Muscle of leg (tissue), 11 donors: ENCODE measurements around the gene AKNAD1. TPM values are rescaled to one million over a fixed set of nuclear protein-coding genes. Genes with fewer than 3 reads are reported as not detected.

Source experiments
- DNase-seq: peaks from one replicate; pipeline ENCODE4 v3.0.0; 2013
- H3K27ac ChIP-seq: one replicate; pipeline ENCODE4 v1.5.1; 2013; ENCODE audit warnings: mild to moderate bottlenecking, low read length, control low read depth
- H3K27me3 ChIP-seq: one replicate; pipeline ENCODE4 v1.6.1; 2013; ENCODE audit warnings: low read length; ENCODE audit not compliant: control insufficient read depth, insufficient read depth
- H3K36me3 ChIP-seq: one replicate; pipeline ENCODE4 v1.6.1; 2013; ENCODE audit warnings: low read length; ENCODE audit not compliant: control insufficient read depth, insufficient read depth
- H3K4me1 ChIP-seq: one replicate; pipeline ENCODE4 v1.6.1; 2013; ENCODE audit warnings: low read length; ENCODE audit not compliant: control insufficient read depth, insufficient read depth
- H3K4me3 ChIP-seq: one replicate; pipeline ENCODE4 v1.5.1; 2013; ENCODE audit warnings: low read length, control low read depth
- H3K9me3 ChIP-seq: replicated peaks from 2 replicates; pipeline ENCODE4 v1.6.1; 2013; ENCODE audit warnings: low read depth, low read length; ENCODE audit not compliant: control insufficient read depth
- WGBS: methylation state at CpG from one replicate; pipeline ENCODE4 v1.1.5; 2013; ENCODE audit warnings: missing lambda C conversion rate; ENCODE audit not compliant: insufficient coverage; 5-methylcytosine and 5-hydroxymethylcytosine counted together
- polyA plus RNA-seq, 8 donors: library from polyadenylated mRNA; unstranded; fragments of 120-200 nt; gene quantifications; one replicate each; pipeline versions ENCODE4 v1.2.1 to v1.2.3, GENCODE V29; 2013; ENCODE audit warnings: inconsistent platforms in 1 of 8, low replicate concordance in 1 of 8; ENCODE audit not compliant: insufficient read length in 8 of 8, insufficient read depth in 1 of 8
- total RNA-seq: library from RNA; stranded (reverse); fragments of 120-200 nt; gene quantifications from one replicate; pipeline ENCODE4 v1.2.4, GENCODE V29; 2013

AKNAD1 gene
- total and polyA plus RNA-seq, 9 donors, result 1.0 to 2.5 (median 2.0) TPM

- no peak overlapping the region for H3K27ac ChIP-seq
- WGBS, result 69% methylated on average over 6 of the region's 7 CpGs
- no peaks in the 10 kb centered on the region for H3K27me3 ChIP-seq
- no peak overlapping the region for H3K4me3 ChIP-seq
- DNase-seq, result no peak
- H3K4me1 ChIP-seq, result peaks cover 17% of the 10 kb centered on the region
- no peaks in the 10 kb centered on the region for H3K36me3 ChIP-seq
- no peaks in the 10 kb centered on the region for H3K9me3 ChIP-seq
Observed at GRCh38 chr1:108850929-108851328, 6.0 kb downstream of the AKNAD1 start.

- H3K36me3 ChIP-seq, result no peaks in the 10 kb centered on the region
- peaks cover 13% of the 10 kb centered on the region for H3K4me1 ChIP-seq
- H3K27ac ChIP-seq, result no peak overlapping the region
- H3K4me3 ChIP-seq, result no peak overlapping the region
- no peaks in the 10 kb centered on the region for H3K27me3 ChIP-seq
- H3K9me3 ChIP-seq, result no peaks in the 10 kb centered on the region
- DNase-seq, result no peak
Observed at GRCh38 chr1:108848806-108849205, 8.1 kb downstream of the AKNAD1 start.

- H3K36me3 ChIP-seq, result no peaks in the 10 kb centered on the region
- no peak overlapping the region for H3K4me3 ChIP-seq
- no peak overlapping the region for H3K27ac ChIP-seq
- H3K27me3 ChIP-seq, result peaks cover 2% of the 10 kb centered on the region
- DNase-seq, result no peak
- no peaks in the 10 kb centered on the region for H3K9me3 ChIP-seq
- WGBS, result 77% methylated on average over 1 of the region's 1 CpG
- peaks cover 16% of the 10 kb centered on the region for H3K4me1 ChIP-seq
Observed at GRCh38 chr1:108847494-108847893, 9.4 kb downstream of the AKNAD1 start.

- H3K27me3 ChIP-seq, result peaks cover 2% of the 10 kb centered on the region
- no peak overlapping the region for H3K4me3 ChIP-seq
- DNase-seq, result no peak
- H3K36me3 ChIP-seq, result no peaks in the 10 kb centered on the region
- peaks cover 8% of the 10 kb centered on the region for H3K4me1 ChIP-seq
- no peak overlapping the region for H3K27ac ChIP-seq
- 79% methylated on average over 4 of the region's 6 CpGs for WGBS
- H3K9me3 ChIP-seq, result no peaks in the 10 kb centered on the region
Observed at GRCh38 chr1:108845991-108846390, 10.9 kb downstream of the AKNAD1 start.

GRCh38 chr1:108845446-108845845 is 11.4 kb downstream of the AKNAD1 start:
- peaks cover 2% of the 10 kb centered on the region for H3K27me3 ChIP-seq
- WGBS, result 79% methylated on average over 3 of the region's 4 CpGs
- H3K4me1 ChIP-seq, result peaks cover 7% of the 10 kb centered on the region
- H3K4me3 ChIP-seq, result no peak overlapping the region
- no peak overlapping the region for H3K27ac ChIP-seq
- no peak for DNase-seq
- H3K36me3 ChIP-seq, result no peaks in the 10 kb centered on the region
- no peaks in the 10 kb centered on the region for H3K9me3 ChIP-seq

GRCh38 chr1:108843390-108844137 is 13.3 kb downstream of the AKNAD1 start:
- H3K9me3 ChIP-seq, result no peaks in the 10 kb centered on the region
- peaks cover 7% of the 10 kb centered on the region for H3K4me1 ChIP-seq
- peak; percentile 49 for DNase-seq
- no peaks in the 10 kb centered on the region for H3K36me3 ChIP-seq
- WGBS, result no CpG with 5 or more reads among the region's 3 CpGs
- H3K4me3 ChIP-seq, result no peak overlapping the region
- H3K27me3 ChIP-seq, result peaks cover 2% of the 10 kb centered on the region
- peak overlapping the region; percentile 7 for H3K27ac ChIP-seq

- H3K4me1 ChIP-seq, result peaks cover 7% of the 10 kb centered on the region
- WGBS, result 89% methylated on average over 2 of the region's 3 CpGs
Observed at GRCh38 chr1:108842525-108843181, 14.2 kb downstream of the AKNAD1 start.

GRCh38 chr1:108841703-108842102 is 15.2 kb downstream of the AKNAD1 start:
- peaks cover 4% of the 10 kb centered on the region for H3K4me1 ChIP-seq
- no peak overlapping the region for H3K4me3 ChIP-seq
- no CpG with 5 or more reads among the region's 1 CpG for WGBS
- no peak overlapping the region for H3K27ac ChIP-seq
- peaks cover 2% of the 10 kb centered on the region for H3K27me3 ChIP-seq
- no peak for DNase-seq
- H3K36me3 ChIP-seq, result no peaks in the 10 kb centered on the region
- H3K9me3 ChIP-seq, result no peaks in the 10 kb centered on the region

More at GRCh38 chr1:108842525-108843181, 14.2 kb downstream of the AKNAD1 start:
- H3K9me3 ChIP-seq, result no peaks in the 10 kb centered on the region
- DNase-seq, result no peak
- H3K4me3 ChIP-seq, result no peak overlapping the region
- H3K27me3 ChIP-seq, result peaks cover 2% of the 10 kb centered on the region
- no peaks in the 10 kb centered on the region for H3K36me3 ChIP-seq
- no peak overlapping the region for H3K27ac ChIP-seq

GRCh38 chr1:108832929-108833328 is 24.0 kb downstream of the AKNAD1 start:
- H3K9me3 ChIP-seq, result no peaks in the 10 kb centered on the region
- H3K27me3 ChIP-seq, result no peaks in the 10 kb centered on the region
- H3K4me1 ChIP-seq, result peaks cover 29% of the 10 kb centered on the region
- WGBS, result no CpG with 5 or more reads among the region's 2 CpGs
- no peak overlapping the region for H3K4me3 ChIP-seq
- DNase-seq, result no peak
- no peaks in the 10 kb centered on the region for H3K36me3 ChIP-seq
- no peak overlapping the region for H3K27ac ChIP-seq

- no CpG with 5 or more reads among the region's 2 CpGs for WGBS
- DNase-seq, result peak; percentile 86
- H3K4me3 ChIP-seq, result no peak overlapping the region
Observed at GRCh38 chr1:108831225-108831624, 25.7 kb downstream of the AKNAD1 start.

More at GRCh38 chr1:108831225-108831624, 25.7 kb downstream of the AKNAD1 start:
- H3K4me1 ChIP-seq, result peaks cover 32% of the 10 kb centered on the region
- H3K27ac ChIP-seq, result peak overlapping the region; percentile 92
- H3K36me3 ChIP-seq, result no peaks in the 10 kb centered on the region
- no peaks in the 10 kb centered on the region for H3K27me3 ChIP-seq
- no peaks in the 10 kb centered on the region for H3K9me3 ChIP-seq
